Mucosa of descending colon (tissue), 3 donors: ENCODE data around the gene MIR17HG. TPM values are rescaled to one million over a fixed set of nuclear protein-coding genes. Genes with fewer than 3 reads are reported as not detected.

Experiments used
- ATAC-seq: fragments of 200-7000 bp; cut with Tn5 transposase; one replicate; pipeline ENCODE4 v1.9.1; 2020; ENCODE audit warnings: mild to moderate bottlenecking, moderate library complexity
- DNase-seq, 3 donors: peaks; one replicate each; pipeline ENCODE4 v3.0.0-alpha.2; 2020
- H3K36me3 ChIP-seq: fragments of 200-600 bp; one replicate; pipeline ENCODE4 v1.8.0; 2021; ENCODE audit warnings: low read depth, mild to moderate bottlenecking
- H3K4me1 ChIP-seq: fragments of 200-600 bp; one replicate; pipeline ENCODE4 v1.8.0; 2021; ENCODE audit warnings: low read depth, mild to moderate bottlenecking
- H3K4me3 ChIP-seq: fragments of 200-600 bp; one replicate; pipeline ENCODE4 v1.8.0; 2021; ENCODE audit warnings: mild to moderate bottlenecking
- H3K9me3 ChIP-seq: fragments of 200-600 bp; one replicate; pipeline ENCODE4 v1.8.0; 2021; ENCODE audit warnings: mild to moderate bottlenecking
- intact Hi-C, 2 donors: fragments of 100-400 bp; cut with DNase I in 1 of 2; cut with micrococcal nuclease in 1 of 2; formaldehyde crosslinking; loops; one replicate each; pipeline versions ENCODE4 v1.11.0 to v1.11.1; 2022; cut with DNase I, micrococcal nuclease
- total RNA-seq, 3 donors: library from RNA; stranded (reverse); fragmentation: NEBNext Ultra II Directional in 2 of 3; extraction: Animal tissue kit (Norgen Biotek cat#: 25700) in 2 of 3; gene quantifications; one replicate each; pipeline versions ENCODE4 v1.2.1 to v1.2.4, GENCODE V29; 2021 to 2023
- TF ChIP-seq, protein P1 (sequence below): fragments of 200-600 bp; IDR thresholded peaks from one replicate; pipeline ENCODE4 v1.8.0; 2022; ENCODE audit warnings: antibody characterized with exemption, mild to moderate bottlenecking
- donor health status: DM: no; HTN: no; CAD: no; lungs with moderate emphysema.
- donor health status: DM: no; HTN: no; CAD: no.
- donor health status: DM: no; HTN: yes; CAD: no.

MIR17HG gene
- total RNA-seq, 3 donors from 2014 or later = 4.1 to 6.1 (median 5.3) TPM

DNA sequence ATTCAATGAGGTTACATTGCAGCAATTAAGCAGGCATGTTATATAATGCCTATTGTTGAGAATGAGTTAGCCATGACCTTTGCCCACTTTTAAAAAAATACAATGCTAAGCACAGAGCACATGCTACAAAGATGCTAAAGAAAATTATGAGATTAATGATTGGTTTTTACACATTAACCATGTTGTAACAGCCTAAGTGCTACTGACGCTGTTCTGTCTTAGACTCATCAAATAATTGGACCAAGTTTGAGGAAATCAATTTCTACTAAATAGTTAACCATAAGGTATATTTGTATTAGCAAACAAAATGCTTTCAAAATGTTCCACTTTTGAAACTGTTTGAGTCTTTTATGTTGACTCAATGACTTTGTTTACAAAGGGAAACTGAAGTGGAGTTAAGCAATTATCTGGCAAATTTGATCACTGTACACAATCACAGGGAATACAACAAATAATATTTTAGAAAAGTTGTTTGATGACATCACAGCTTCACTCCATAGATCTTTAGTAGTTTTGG lies 14.3 kb downstream of the MIR17HG start:
- intact Hi-C loops = no loop called here
- H3K9me3 ChIP-seq = no peaks in the 10 kb centered on the region
- no peak for DNase-seq
- ATAC-seq = no peak
- no peaks in the 10 kb centered on the region for H3K36me3 ChIP-seq
- TF ChIP-seq, protein P1, sequence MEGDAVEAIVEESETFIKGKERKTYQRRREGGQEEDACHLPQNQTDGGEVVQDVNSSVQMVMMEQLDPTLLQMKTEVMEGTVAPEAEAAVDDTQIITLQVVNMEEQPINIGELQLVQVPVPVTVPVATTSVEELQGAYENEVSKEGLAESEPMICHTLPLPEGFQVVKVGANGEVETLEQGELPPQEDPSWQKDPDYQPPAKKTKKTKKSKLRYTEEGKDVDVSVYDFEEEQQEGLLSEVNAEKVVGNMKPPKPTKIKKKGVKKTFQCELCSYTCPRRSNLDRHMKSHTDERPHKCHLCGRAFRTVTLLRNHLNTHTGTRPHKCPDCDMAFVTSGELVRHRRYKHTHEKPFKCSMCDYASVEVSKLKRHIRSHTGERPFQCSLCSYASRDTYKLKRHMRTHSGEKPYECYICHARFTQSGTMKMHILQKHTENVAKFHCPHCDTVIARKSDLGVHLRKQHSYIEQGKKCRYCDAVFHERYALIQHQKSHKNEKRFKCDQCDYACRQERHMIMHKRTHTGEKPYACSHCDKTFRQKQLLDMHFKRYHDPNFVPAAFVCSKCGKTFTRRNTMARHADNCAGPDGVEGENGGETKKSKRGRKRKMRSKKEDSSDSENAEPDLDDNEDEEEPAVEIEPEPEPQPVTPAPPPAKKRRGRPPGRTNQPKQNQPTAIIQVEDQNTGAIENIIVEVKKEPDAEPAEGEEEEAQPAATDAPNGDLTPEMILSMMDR = no peak
- no peaks in the 10 kb centered on the region for H3K4me1 ChIP-seq
- no peak overlapping the region for H3K4me3 ChIP-seq

DNA sequence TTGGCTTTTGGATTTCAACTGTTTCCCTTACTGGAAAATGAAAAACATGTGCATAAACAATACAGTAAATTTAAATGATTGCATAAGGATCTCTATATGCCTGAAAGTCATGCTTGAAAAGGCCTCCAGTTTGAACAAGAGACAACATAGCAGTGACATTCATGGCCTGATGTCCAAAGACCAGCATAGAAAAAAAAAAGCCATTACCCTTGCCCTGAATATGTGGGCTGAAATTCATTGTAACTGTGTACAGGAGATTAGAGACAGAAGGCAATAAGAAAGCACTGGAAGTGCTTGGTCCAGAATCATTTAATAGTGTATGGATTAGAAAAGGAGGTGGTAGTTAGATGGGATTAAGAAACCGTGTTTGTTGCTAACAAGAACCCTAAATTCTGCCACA lies 15.4 kb downstream of the MIR17HG start:
- no peak for ATAC-seq
- intact Hi-C loops = no loop called here
- no peak overlapping the region for H3K4me3 ChIP-seq
- TF ChIP-seq, protein P1 = no peak
- no peaks in the 10 kb centered on the region for H3K4me1 ChIP-seq
- DNase-seq = no peak
- no peaks in the 10 kb centered on the region for H3K36me3 ChIP-seq
- no peaks in the 10 kb centered on the region for H3K9me3 ChIP-seq

DNA sequence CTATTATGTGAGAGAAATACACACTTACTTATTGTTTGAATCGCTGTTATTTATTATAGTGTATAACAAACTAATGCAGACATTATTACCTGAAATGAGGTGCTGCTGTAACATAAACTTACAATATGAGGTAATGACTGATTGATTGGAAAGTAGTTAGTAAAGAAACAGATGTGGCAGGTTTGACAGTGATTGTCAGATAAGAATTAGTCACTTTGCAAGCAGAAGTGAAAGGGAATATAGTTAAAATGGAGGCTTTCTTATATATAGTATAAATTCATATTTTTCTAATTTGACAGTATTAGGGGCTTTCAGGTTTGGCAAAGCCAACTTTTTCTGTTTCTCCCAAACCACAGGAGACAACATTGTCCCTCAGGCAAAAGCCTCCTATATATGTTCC lies 20.6 kb downstream of the MIR17HG start:
- no peak for ATAC-seq
- no peak for DNase-seq
- H3K4me3 ChIP-seq = no peak overlapping the region
- H3K9me3 ChIP-seq = no peaks in the 10 kb centered on the region
- intact Hi-C loops = no loop called here
- no peaks in the 10 kb centered on the region for H3K4me1 ChIP-seq
- TF ChIP-seq, protein P1 = no peak
- H3K36me3 ChIP-seq = no peaks in the 10 kb centered on the region

DNA sequence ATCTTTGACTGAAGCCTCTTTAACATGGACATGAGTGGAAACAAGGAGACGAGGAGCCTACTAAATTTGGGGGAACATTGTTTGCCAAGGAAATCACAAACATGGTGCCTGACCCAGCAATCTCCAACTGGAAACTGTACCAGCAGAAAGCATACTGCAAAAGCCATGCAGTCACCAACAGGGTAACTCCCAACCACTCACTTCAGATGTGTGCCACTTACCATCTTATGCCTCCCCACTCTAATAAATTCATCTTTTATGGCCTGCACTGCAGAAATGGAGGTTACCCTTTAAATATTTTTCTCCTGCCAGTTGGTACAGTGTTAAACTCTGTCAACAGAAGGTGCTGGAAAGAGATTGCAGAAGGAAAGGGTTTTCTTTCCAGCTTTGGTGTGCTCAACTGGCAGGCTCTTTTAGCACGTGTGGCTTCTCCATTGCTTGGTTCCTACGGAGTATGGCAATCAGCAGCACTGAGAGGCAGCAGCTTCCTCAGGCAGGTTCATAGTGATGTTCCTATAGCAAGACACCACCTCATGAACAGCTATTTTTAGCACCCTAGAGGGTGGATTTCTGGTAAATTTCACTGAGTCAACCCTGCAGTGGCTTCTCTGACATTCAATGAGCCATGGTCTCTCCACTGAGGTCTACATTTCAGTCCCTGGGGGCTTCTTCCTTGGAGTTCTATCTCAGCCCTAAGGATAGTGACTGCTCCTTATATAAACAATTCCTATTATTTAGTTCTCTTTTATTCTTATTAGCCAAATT lies 21.4 kb downstream of the MIR17HG start:
- Histone ChIP-seq H3K4me1 (no peaks in the 10 kb centered on the region), H3K4me3 (no peak overlapping the region), H3K36me3 (no peaks in the 10 kb centered on the region), H3K9me3 (no peaks in the 10 kb centered on the region)
- no peak for ATAC-seq
- no peak for DNase-seq
- intact Hi-C loops = no loop called here
- TF ChIP-seq, protein P1 = no peak

DNA sequence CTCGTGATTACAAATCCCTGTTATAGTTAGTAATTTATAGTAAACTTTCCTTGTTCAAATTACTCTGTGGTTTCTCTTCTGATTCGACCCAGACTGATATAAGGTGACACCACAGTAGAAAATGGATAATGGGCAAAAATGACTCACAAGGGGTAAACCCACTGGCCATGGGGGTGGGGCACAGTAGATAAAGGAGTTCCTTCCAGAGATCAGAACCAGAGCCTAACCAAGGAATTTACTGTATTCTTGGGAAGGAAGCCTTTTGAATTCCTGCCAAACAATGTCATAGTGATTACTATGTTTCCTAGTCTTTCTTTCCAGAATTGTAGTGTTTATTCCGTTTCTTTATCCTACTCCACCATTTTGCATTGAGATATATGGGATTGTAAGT lies 21.9 kb downstream of the MIR17HG start:
- intact Hi-C loops = no loop called here
- H3K4me1 ChIP-seq = no peaks in the 10 kb centered on the region
- H3K36me3 ChIP-seq = no peaks in the 10 kb centered on the region
- ATAC-seq = no peak
- H3K4me3 ChIP-seq = no peak overlapping the region
- H3K9me3 ChIP-seq = no peaks in the 10 kb centered on the region
- TF ChIP-seq, protein P1 = no peak
- no peak for DNase-seq
